K562 (cell line): ENCODE data around the gene INO80E. TPM values are rescaled to one million over a fixed set of nuclear protein-coding genes. Genes with fewer than 3 reads are reported as not detected.

Source experiments
- ARID2 ChIP-seq: fragments of 450-650 bp; IDR thresholded peaks from 2 replicates; pipeline ENCODE4 v1.6.1; 2017; ENCODE audit warnings: antibody characterized with exemption, mild to moderate bottlenecking
- CC2D1A ChIP-seq: fragments of 450-650 bp; IDR thresholded peaks from 2 replicates; pipeline ENCODE4 v1.6.1; 2017; ENCODE audit warnings: mild to moderate bottlenecking
- COPS2 ChIP-seq: fragments of 450-650 bp; conservative IDR thresholded peaks from 2 replicates; pipeline ENCODE4 v1.6.1; 2016; ENCODE audit warnings: mild to moderate bottlenecking, moderate library complexity
- DPF2 ChIP-seq: fragments of 450-650 bp; IDR thresholded peaks from 2 replicates; pipeline ENCODE4 v1.6.1; 2016
- EGR1 ChIP-seq: fragments of 450-650 bp; conservative IDR thresholded peaks from 2 replicates; pipeline ENCODE4 v1.6.1; 2017; ENCODE audit warnings: mild to moderate bottlenecking
- ETV1 ChIP-seq: fragments of 450-650 bp; conservative IDR thresholded peaks from 2 replicates; pipeline ENCODE4 v1.6.1; 2016; ENCODE audit warnings: missing genetic modification characterization, control low read depth, low read depth, missing compliant biosample characterization
- IRF9 ChIP-seq: fragments of 450-650 bp; IDR thresholded peaks from 2 replicates; pipeline ENCODE4 v1.6.1; 2016; ENCODE audit warnings: missing biosample characterization, missing genetic modification characterization
- JUN ChIP-seq, 2 experiments: sonication (generic) in 1 of 2; formaldehyde crosslinking in 1 of 2; IDR thresholded peaks; 2 replicates each; pipeline versions ENCODE4 v1.6.1 to v1.8.0; 2012 to 2022; ENCODE audit warnings: borderline replicate concordance in 2 of 2, mild to moderate bottlenecking in 2 of 2, improper control_type of control experiment in 1 of 2, low read depth in 1 of 2, low read length in 1 of 2, missing genetic modification reagents in 1 of 2
- KAT2B ChIP-seq: IDR thresholded peaks from one replicate; pipeline ENCODE4 v1.6.1; 2012; ENCODE audit warnings: low read depth, mild to moderate bottlenecking, control low read depth, inconsistent platforms, low read length, moderate library complexity
- MCM7 ChIP-seq, 2 experiments: fragments of 450-650 bp; IDR thresholded peaks; 2 replicates each; pipeline ENCODE4 v1.6.1; 2016 to 2018
- PTBP1 ChIP-seq: fragments of 200-400 bp; formaldehyde crosslinking; IDR thresholded peaks from 2 replicates; pipeline ENCODE4 v1.6.1; 2017; ENCODE audit warnings: low read depth, low read length
- RCOR1 ChIP-seq, 2 experiments: IDR thresholded peaks; 2 replicates each; pipeline ENCODE4 v1.6.1; 2012; ENCODE audit warnings: low read depth in 2 of 2, low read length in 2 of 2, borderline replicate concordance in 1 of 2, improper control_type of control experiment in 1 of 2
- SMARCB1 ChIP-seq: IDR thresholded peaks from 2 replicates; pipeline ENCODE4 v1.6.1; 2011; ENCODE audit warnings: improper control_type of control experiment, low read depth; ENCODE audit not compliant: insufficient read length
- SNAPC5 ChIP-seq: fragments of 250-450 bp; sonication (Bioruptor Pico); IDR thresholded peaks from 2 replicates; pipeline ENCODE4 v1.8.0; 2021; ENCODE audit warnings: moderate library complexity, mild to moderate bottlenecking, inconsistent platforms
- TCF7L2 ChIP-seq: fragments of 150-350 bp; IDR thresholded peaks from 2 replicates; pipeline ENCODE4 v1.6.1; 2016; ENCODE audit warnings: low read depth, mild to moderate bottlenecking, low read length, moderate library complexity
- ZFP1 ChIP-seq: fragments of 450-650 bp; formaldehyde crosslinking; IDR thresholded peaks from 2 replicates; pipeline ENCODE4 v1.4.0; 2020; ENCODE audit warnings: mild to moderate bottlenecking, mixed read lengths
- ZFP36 ChIP-seq: fragments of 150-350 bp; IDR thresholded peaks from 2 replicates; pipeline ENCODE4 v1.6.1; 2018; ENCODE audit warnings: low read length, low read depth; ENCODE audit not compliant: partially characterized antibody
- ZFP91 ChIP-seq: sonication (generic); formaldehyde crosslinking; IDR thresholded peaks from 2 replicates; pipeline ENCODE4 v1.8.0; 2022; ENCODE audit warnings: mild to moderate bottlenecking, missing genetic modification reagents
- ZHX1 ChIP-seq: fragments of 150-350 bp; conservative IDR thresholded peaks from 2 replicates; pipeline ENCODE4 v1.6.1; 2014; ENCODE audit warnings: low read length
- ZNF280A ChIP-seq: fragments of 450-650 bp; IDR thresholded peaks from 2 replicates; pipeline ENCODE4 v1.6.1; 2018; ENCODE audit warnings: mild to moderate bottlenecking, low read depth; ENCODE audit not compliant: partially characterized antibody
- ZNF408 ChIP-seq: fragments of 250-450 bp; sonication (Bioruptor Pico); IDR thresholded peaks from 2 replicates; pipeline ENCODE4 v1.4.0; 2020; ENCODE audit warnings: low read depth, mild to moderate bottlenecking, moderate library complexity
- polyA plus RNA-seq, 8 experiments: library from polyadenylated mRNA; depleted of rRNA in 4 of 8; stranded (reverse) in 5 of 8; unstranded in 3 of 8; fragments of >200 nt; fragmentation: Nextera tagmentation in 2 of 8; fragmentation: Illumina TruSeq in 1 of 8; extraction: Ambion mirVana in 2 of 8; extraction: Trizol in 1 of 8; gene quantifications; 2 replicates each; pipeline versions ENCODE4 v1.2.1 to v1.2.3, GENCODE V29; 2011 to 2014; ENCODE audit warnings: inconsistent platforms in 1 of 8, missing spikeins in 1 of 8
- total RNA-seq, 7 experiments: library from RNA; depleted of rRNA in 6 of 7; stranded (reverse); fragments of >200 nt in 6 of 7; fragmentation: Illumina TruSeq in 2 of 7; extraction: Trizol in 2 of 7; gene quantifications; 2 replicates each; pipeline versions ENCODE4 v1.2.1 to v1.2.3, GENCODE V29; 2011 to 2021; ENCODE audit warnings: low replicate concordance in 1 of 7

The INO80E gene
- total and polyA plus RNA-seq, 9 of the 15 experiments (the other 6 are each of a cell fraction or from before 2014, with no cell fraction given): 0.31 to 102 (median 49.3) TPM

GRCh38 chr16:29995911-29996765 lies at the start of gene INO80E (continued):
- TF ChIP-seq SNAPC5 (CRISPR knock-in tag): no peak
- no peak for TF ChIP-seq TCF7L2
- TF ChIP-seq DPF2: 0 out of 2 replicates have a peak, but pooled peaks have one; percentile 6
- TF ChIP-seq IRF9 (tag): no peak
- TF ChIP-seq ZFP91 (CRISPR knock-in tag): no peak
- TF ChIP-seq SMARCB1: no peak
- TF ChIP-seq ZFP1 (CRISPR knock-in tag): no peak
- peak; percentile 93 for TF ChIP-seq ETV1 (tag)
- TF ChIP-seq RCOR1 (IDR thresholded peaks at IDR 0.05; ENCODE audit: borderline replicate concordance in 1 of 2, low read depth in 2 of 2, low read length in 2 of 2): 0 out of 4 replicates have a peak, but pooled peaks of 1 of the 2 experiments have one; percentile 42
- no peak for TF ChIP-seq MCM7 (IDR thresholded peaks at IDR 0.05)
- TF ChIP-seq ARID2: no peak
- no peak for TF ChIP-seq CC2D1A
- TF ChIP-seq ZNF280A: no peak
- TF ChIP-seq EGR1: peak; percentile 84
- TF ChIP-seq COPS2: no peak
- no peak for TF ChIP-seq ZFP36
- TF ChIP-seq PTBP1: no peak
- no peak for TF ChIP-seq ZNF408
- TF ChIP-seq ZHX1: peak; percentile 59; the same call in 1 of the 2 replicates
- TF ChIP-seq KAT2B: no peak
- peak; percentile 54; the same call in 1 of the 2 replicates for TF ChIP-seq JUN (IDR thresholded peaks at IDR 0.05; ENCODE audit: borderline replicate concordance, low read depth, low read length)
- TF ChIP-seq JUN (CRISPR knock-in tag; IDR thresholded peaks at IDR 0.05; ENCODE audit: borderline replicate concordance): peak; percentile 84; the same call in 1 of the 2 replicates
